Measurements from ENCODE around the gene MAP7.

Gene MAP7

DNA sequence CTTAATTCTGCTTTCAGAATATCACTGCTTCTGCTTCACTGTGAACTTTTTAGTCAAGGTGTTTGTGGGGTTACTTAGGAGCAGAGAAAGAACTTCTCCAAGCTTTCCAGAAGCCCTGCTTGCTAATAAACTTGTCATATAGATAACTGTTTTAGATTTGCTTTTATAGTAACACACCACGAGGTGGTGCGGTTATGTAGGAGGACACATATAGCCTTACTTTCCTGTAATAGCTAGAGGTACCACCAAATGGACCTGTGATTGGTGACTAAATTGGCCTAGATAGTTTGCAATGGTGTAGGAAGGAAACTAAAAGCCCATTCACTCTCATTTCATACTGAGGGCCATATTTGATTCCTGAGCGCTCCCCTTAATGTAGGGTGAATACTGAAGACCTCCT is 208.3 kb downstream of the MAP7 start:
- no peak for DNase-seq

DNA sequence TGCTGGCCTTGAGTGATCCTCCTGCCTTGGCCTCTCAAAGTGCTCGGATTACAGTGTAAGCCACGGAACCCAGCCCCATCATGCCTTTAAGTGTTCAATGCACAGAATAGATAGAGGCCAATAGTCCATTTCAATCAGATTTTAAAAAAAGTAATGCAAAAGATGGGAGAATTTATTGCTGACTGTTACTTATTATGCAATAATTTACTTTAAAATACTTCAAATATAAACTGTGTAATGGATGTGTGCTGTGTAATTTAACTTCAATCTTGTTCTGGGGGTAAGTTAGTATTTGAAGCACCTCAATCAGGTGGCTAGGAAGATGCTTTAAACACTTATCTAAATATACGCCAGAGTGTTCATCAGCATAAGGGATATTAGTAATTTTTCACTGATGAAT is 208.9 kb downstream of the MAP7 start:
- no peak for DNase-seq

DNA sequence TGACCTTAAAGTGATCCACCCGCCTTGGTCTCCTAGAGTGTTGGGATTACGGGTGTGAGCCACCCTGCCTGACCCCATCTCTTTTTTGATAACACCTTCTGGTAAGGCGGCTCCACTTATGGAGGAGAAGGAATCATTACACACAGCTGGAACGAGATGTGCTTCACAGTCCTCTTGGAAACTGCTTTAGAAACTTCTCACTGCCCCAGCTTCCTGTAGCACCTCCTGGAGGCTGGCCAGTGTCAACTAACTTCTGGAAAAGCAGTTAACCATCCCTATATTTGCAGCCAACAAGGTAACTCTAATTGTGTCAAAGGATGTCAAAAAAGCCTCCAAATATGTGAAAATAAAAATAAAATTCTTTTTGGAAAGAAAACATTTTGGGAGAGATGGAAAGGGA is 211.7 kb downstream of the MAP7 start:
- no peak for DNase-seq

DNA sequence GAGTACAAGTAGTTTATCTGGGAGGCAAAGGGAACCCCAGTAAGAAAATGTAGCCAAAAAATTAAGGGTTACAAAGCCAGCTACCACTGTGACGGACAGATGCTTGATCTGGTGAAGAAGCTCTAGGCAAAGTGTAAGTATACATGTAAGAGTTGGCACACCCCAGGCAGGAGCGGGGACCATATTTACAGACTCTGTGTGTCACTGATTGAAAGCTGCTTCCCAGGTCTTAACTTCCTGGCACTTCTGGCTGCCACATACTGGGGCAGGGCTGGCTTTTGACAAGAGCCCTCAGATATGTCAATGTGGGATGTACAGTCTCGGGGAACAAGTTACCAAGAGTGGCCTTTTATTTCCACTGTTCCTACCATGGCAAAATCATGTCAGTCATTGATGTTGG is 212.6 kb downstream of the MAP7 start:
- no peak for DNase-seq

DNA sequence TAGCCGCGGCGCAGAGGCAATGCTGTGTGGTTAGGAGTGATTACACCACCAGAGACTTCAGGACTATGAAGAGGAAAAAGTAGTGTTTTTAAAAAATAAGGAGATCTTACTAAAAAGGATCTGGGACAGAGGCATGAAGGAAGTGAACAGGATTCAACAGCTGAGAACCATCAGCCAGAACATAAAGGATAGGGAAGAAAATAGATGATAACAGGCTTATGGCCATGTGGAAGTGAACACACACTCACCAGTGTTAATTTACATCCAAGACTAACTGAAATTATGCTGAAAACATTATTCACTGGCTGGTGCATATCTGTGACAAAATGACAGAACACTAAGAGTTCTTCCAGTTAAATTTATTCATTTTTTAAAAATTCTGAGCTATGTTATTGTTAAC is 213.1 kb downstream of the MAP7 start:
- DNase-seq, result no peak

DNA sequence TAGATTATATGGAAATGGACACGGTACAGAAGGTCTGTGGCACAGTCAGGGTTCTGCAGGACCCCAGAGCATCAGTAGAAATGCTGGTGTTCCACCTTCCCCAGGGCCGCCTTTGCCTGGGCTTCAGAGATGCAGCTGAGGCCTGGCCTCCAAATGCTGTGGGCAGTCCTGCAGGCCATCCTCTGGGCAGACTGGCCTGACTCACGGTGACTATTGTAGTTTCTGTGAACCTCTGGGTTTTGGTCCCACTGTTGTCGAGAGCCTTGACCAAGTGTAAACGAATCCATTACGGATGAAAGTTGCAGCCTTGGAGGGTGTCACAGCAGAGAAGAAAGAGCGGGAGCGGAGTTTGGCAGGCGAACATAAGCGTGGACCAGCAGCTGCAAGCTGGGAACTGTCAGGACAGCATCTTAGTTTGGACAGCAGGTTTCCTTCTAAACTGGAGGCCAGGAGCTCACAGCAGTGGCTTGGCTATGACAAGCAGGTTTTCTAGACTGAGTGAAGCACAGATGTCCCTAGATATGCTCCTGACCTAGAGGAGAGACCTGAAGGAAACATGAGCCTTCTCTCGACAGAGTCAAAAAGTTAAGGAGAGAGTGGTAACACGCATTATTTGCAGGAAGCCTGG is 214.4 kb downstream of the MAP7 start:
- peak in 8 of 51 donors; percentile 5 to 46 (median 16) for DNase-seq

DNA sequence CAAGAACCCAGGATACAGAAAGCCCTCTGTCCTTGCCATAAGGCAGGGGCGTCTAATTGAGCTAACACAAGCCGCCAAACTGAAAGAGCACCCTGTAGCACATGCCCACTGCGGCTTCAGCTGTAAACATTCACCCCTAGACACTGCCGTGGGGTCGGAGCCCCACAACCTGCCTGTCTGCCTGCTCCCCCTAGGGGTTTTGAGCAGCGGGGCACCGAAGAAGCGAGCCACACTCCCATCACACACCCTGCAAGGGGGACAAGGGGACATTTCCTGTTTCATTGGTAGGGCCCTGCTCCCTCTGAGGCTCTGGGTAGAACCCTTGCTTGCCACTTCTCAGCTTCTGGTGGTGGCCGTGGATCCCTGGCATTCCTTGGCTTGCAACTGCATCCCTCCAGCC is 215.4 kb downstream of the MAP7 start:
- DNase-seq, result peak in 9 of 51 donors; percentile 9 to 61 (median 24)

DNA sequence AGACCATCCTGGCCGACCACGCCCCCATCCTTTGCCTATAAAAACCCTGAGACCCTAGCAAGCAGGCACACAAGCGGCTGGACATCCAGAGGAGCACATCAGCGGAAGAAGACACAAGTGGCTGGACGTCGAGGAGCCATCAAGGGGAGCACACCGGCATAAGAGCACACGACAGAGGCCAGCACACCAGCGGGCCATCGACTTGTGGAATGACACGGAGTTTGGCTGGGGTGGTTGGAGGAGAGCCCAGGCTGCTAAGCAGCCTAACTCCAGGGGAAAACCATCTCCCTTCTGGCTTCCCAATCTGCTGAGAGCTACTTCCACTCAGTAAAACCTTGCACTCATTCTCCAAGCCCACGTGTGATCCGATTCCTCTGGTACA is 215.8 kb downstream of the MAP7 start:
- DNase-seq, result peak in 10 of 51 donors; percentile 21 to 61 (median 40)

DNA sequence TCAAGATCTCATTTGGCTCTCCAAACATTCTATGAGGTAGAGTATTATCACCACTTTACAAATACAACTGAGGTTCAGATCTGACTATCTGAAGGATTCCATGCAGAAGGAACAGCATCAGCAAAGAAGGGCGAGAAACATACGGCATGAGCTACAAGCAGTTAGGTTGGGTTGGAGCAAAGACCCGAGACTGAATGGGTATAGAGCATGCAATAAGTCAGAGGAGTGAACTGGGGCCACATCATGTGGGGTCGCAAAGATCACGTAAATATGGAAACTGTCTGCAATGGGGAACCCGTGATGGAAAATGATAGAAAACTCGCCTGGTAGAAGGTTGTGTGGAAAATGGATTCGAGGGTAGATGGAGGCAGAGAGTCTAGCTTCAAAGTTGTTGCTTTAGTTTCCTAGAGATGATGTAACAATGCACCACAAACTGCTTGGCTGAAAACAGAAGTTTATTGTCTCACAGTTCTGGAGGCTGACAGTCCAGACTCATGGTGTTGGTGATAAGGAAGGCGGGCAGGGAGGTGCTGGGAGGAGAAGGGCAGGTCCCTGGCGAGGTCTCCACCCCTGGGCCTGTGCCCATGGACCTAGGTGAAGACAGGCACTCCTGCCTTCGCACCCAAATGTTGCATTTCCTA is 216.3 kb downstream of the MAP7 start:
- DNase-seq, result no peak

DNA sequence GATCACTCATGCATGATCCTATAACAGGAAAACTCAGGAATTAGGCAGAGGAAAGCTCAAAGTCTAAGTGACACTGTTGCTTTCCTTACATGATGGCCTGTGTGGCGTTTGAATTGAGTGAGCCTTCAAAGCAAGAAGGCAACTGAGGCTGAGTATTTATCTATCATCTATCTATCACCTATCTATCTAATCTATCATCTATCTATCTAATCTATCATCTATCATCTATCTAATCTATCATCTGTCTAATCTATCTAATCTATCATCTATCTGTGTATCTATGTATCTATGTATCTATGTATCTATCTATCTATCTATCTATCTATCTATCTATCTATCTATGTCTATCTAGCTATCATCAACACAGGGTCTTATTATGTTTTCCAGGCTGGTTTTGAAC is 218.8 kb downstream of the MAP7 start:
- DNase-seq, result no peak

DNA sequence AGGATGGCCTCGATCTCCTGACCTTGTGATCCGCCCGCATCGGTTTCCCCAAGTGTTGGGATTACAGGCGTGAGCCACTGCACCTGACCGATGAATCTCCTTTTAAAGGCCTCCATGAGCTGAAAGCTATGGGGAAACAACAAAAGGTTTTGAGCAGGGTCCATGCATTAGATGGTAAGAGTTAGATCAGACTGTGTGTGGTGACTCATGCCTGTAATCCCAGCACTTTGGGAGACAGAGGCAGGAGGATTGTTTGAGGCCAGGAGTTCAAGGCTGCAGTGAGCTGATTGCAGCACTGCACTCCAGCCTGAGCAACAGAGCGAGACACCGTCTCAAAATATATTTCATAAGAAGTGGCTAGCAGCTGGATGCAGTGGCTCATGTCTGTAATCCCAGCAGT is 219.6 kb downstream of the MAP7 start:
- no peak for DNase-seq

DNA sequence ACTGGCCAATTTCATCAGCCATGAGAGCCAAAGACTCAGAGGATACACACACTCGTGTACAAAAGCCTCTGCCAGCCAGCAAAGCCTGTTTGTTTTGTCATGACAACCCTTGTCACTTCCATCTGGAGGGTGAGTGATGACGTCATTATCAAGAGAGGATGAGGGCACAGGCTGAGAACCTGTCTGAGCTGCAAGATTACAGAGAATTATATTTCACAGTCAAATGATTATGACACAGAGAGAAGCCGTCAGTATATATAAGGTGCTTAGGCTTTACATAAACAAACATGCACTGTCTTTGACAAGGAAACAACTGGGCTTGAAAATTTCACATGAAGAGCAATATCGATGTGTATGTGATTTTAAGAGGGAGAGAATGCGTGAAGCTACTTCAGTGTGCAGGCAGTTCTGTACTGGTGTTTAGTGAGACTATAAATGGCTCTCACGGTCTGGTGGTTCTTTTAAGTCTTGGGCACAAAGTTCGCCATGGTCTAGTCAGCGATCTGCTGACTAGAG is 224.1 kb downstream of the MAP7 start:
- DNase-seq, result peak in 7 of 51 donors; percentile 6 to 27 (median 17)

DNA sequence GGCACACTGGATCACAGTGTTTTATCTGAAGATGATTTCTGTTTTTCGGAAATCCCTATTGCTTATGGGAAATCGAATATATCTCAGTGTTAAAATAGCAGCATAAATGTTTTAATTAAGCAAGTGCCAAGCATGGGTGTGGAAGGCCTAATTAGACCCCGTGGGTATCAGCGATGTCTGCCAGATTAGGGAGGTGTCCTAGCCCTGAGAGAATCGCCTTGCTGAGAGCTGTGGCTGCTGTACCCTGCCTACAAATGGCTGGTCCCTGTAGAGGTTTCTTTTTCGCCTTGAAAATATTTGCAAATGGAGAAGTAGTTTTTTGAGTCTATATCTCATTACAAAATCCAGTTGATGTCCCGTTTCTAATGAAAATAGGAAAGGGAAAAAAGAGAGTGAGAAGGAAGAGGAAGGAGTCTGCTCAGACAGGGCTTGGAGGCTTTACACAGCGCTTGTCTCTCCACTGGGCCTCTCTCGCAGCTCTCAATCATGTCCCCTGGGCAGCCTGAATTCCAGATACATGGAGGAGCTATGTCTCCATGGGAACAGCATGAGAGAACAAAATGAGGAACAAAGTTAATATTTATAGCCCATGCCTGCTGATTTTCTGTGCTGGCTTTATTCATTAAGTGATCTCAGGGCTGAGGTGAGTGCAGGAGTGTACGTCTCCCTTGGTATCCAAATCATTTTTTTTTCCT is 225.4 kb downstream of the MAP7 start:
- peak in 11 of 51 donors; percentile 5 to 62 (median 23) for DNase-seq

DNA sequence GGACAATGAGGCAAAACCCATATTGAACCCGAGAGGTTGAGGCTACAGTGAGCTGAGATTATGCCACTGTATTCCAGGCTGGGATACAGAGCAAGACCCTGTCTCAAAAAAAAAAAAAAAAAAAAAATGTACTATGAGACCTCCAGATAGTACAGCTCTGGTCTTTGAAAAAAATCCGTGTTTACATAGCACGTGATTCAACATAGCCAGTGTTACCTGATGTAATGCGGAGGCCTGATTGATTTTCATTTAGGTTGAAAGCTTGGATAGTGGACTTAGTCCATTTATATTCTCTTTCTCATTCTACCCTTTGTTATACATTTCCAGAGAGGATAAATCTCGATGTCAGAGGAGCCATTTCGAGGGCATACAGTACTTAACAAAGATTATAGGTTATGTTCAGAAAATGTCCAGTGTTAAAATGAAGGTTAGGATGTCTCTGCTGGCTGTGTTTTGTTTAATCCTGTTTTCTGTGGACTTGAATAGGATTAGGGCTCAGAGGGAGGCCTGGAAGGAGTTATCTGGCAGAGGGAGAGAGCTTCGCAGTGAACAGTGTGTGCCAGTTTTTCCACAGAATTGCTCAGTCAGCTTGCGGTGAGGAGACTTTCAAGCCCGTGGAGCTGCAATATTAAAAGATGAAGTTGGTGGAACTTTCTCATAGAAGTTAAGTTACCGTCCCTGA is 226.7 kb downstream of the MAP7 start:
- DNase-seq, result peak in 14 of 51 donors; percentile 6 to 42 (median 28)

DNA sequence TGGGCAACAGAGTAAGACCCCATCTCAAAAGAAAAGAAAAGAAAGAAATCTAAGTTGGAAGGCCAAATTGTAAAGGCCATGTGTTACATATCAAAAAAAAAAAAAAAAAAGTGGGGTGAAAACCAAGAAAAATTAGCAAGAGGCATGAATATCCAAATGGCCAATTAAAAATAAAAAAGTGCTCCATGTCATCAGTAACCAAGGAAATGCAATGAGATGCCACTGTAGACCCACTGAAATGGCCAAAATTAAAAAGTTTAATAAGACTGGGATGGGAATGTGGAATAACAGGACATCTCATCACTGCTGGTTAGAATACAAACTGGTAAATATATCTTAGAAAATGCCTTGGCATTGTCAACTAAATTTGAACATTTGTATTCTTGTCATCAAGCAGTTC is 230.5 kb downstream of the MAP7 start:
- DNase-seq, result no peak

DNA sequence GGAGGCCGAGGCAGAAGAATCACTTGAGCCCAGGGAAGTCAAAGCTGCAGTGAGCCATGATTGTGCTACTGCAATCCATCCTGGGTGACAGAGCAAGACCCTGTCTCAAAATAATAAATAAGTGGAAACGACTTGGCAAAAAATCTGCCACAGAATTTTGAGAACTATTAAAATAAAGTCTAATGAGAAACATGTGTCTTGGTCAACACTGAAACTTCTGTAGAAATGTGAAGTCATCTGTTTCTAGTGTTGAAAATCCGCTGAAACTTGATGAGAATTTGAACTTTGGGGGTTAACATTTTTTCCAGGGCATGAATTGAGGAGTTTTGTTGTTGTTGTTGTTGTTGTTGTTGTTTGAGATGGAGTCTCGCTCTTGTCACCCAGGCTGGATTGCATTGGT is 231.5 kb downstream of the MAP7 start:
- DNase-seq, result no peak

DNA sequence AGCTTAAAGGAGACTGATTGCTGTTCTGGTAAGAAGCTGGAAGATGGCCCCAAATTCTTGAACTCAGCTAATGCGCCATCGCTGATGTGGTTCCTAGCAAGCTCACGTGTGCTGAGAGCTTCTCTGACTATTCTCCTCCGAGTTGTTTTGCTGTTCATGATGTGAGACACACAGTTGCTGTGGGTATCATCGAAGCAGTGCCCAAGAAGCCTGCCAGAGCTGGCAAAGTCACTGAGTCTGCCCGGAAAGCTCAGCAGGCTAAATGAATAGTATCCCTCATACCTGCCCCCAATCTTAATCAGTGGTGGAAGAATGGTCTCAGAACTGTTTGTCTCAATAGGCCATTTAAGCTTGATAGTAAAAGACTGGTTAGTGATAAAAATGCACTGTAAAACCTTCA is 232.3 kb downstream of the MAP7 start:
- DNase-seq, result peak in 17 of 51 donors; percentile 11 to 58 (median 21)

DNA sequence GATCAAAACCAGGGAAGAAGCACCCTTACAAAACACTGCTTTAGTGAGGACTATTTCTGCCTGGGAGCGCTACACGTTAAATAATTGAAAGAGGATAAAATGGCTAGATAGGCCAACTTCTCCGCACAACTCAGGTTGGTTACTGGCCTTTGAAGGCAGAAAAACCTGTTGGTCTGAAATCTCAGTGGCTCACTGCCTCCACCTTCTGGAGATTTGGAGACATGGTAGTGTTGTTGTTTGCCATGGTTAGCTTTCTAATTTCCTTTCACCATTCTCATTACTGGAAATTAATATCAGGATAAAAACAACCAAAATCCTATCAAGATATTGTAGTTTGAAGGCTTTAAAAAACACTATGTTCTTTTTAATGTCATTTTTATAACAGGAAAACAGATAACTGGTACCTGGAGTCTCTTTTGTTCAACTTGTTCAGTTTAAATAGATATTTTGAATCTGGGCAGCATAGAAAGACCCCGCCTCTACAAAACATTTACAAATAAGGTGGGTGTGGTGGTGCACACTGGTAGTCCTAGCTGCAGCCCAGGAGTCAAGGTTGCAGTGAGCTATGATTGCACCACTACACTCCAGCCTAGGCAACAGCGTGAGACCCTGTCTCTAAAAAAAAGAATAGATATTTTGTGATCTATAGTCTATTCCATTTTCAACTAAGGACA is 233.1 kb downstream of the MAP7 start:
- peak in 28 of 51 donors; percentile 5 to 73 (median 46) for DNase-seq

DNA sequence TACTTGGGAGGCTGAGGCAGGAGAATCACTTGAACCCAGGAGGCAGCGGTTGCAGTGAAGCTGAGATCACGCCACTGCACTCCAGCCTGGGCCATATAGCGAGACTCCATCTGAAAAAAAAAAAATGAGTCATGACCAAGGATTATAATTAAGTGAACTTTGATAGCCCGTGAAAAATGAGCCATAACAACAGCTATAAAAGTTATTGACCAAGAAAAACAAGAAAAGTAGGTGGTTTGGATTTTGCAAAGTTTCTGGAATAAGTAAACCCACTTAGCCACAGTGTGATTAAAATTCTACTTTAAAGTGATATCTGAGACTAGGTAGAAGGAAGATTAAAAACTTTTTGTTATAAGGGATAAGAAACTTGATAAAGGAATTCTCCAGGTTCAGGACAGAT is 234.6 kb downstream of the MAP7 start:
- DNase-seq, result no peak

DNA sequence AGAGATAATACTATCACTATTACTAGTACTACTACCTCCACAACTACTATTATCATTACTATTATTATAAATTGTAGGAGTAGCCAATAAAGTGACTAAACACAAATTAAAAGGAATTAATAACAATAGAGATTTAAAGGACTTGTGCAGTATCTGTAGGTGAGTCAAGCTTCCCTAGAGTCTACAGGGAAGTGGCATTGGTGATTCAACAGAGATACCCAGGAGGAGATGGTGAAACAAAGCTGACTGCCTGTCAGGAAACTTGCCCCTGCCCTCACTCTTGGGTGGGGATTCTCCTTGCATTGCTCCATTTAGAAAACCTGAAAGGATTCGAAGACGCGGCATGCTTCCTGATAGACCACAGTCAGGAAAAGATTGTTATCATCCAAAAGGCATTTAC is 237.2 kb downstream of the MAP7 start:
- no peak for DNase-seq

DNA sequence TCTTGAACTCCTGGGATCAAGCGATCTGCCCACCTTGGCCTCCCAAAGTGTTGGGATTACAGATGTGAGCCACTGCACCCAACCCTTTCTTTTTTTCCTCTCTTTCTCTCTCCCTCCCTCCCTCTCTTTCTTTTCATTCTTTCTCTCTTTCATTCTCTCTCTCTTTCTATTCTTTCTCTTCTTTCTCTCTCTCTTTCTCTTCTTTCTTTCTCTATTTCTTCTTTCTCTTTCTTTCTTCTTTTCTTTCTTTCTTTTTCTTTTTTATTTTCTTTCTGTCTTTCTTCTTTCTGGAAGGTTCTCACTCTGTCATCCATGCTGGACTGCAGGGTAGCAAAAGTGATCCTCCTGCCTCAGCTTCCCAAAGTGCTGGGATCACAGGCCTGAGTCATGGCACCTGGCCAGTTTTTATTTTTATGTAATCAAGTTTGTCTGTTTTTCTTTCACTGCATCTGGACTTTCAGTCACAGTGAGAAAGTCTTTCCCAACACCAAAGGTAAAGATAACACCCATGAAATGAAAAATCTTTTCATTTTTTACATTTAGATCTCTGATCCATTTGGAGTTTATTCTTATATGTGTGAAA is 240.4 kb downstream of the MAP7 start:
- DNase-seq, result no peak
